Natural killer cell treated with Interleukin-12 subunit alpha and Interleukin-12 subunit beta and Interleukin-15 and Interleukin-18, amount 100 ng/mL, for 72 hours (primary cell): ENCODE results near the gene KIAA1549. TPM values are rescaled to one million over a fixed set of nuclear protein-coding genes. Genes with fewer than 3 reads are reported as not detected.

ENCODE experiments used
- ATAC-seq, 2 donors: fragments of 150-1000 bp; cut with Tn5 transposase in 1 of 2; sonication (Bioruptor Pico), chemical (Tn5 transposase) in 1 of 2; 2 replicates each; pipeline ENCODE4 v1.10.0; 2021
- DNase-seq: peaks from one replicate; pipeline ENCODE4 v3.0.0; 2022; ENCODE audit warnings: low spot score
- H3K27ac Mint-ChIP-seq, 2 donors: 1 replicate in 1 of 2; 2 replicates in 1 of 2; pipeline ENCODE4 v1.8.0; 2022; ENCODE audit warnings: mixed read lengths in 2 of 2, mild to moderate bottlenecking in 1 of 2, moderate library complexity in 1 of 2
- H3K27me3 Mint-ChIP-seq, 2 donors: 1 replicate in 1 of 2; 2 replicates in 1 of 2; pipeline ENCODE4 v1.8.0; 2022; ENCODE audit warnings: mixed read lengths in 2 of 2
- H3K36me3 Mint-ChIP-seq: one replicate; pipeline ENCODE4 v1.8.0; 2022; ENCODE audit warnings: mixed read lengths
- H3K4me1 Mint-ChIP-seq, 2 donors: 1 replicate in 1 of 2; 2 replicates in 1 of 2; pipeline ENCODE4 v1.8.0; 2022; ENCODE audit warnings: low read depth in 2 of 2, mixed read lengths in 2 of 2, mild to moderate bottlenecking in 1 of 2
- H3K4me3 Mint-ChIP-seq: one replicate; pipeline ENCODE4 v1.8.0; 2022; ENCODE audit warnings: mixed read lengths
- H3K9me3 Mint-ChIP-seq: 2 replicates; pipeline ENCODE4 v1.8.0; 2022; ENCODE audit warnings: mixed read lengths
- total RNA-seq, 2 donors: library from RNA; stranded (reverse); gene quantifications; one replicate each; pipeline ENCODE4 v1.2.3, GENCODE V29; 2022

Gene KIAA1549
- total RNA-seq, 2 donors from 2014 or later, result 0.21 to 0.33 TPM

GRCh38 chr7:138853448-138853847 is 127.7 kb downstream of the KIAA1549 start:
- Mint-ChIP-seq H3K27me3 (peaks cover 13 to 32% of the 10 kb centered on the region in 2 donors), H3K9me3 (peaks cover 9% of the 10 kb centered on the region), H3K36me3 (peaks cover 16% of the 10 kb centered on the region), H3K4me1 (no peaks in the 10 kb centered on the region), H3K4me3 (no peak overlapping the region), H3K27ac (no peak overlapping the region)
- no peak for DNase-seq
- peak in 1 of 2 donors; percentile 51 for ATAC-seq

- Mint-ChIP-seq H3K36me3 (peaks cover 6% of the 10 kb centered on the region), H3K4me3 (no peak overlapping the region), H3K27ac (no peak overlapping the region), H3K4me1 (no peaks in the 10 kb centered on the region), H3K27me3 (peaks cover 13 to 29% of the 10 kb centered on the region in 2 donors), H3K9me3 (peaks cover 4% of the 10 kb centered on the region)
- ATAC-seq (no peak), DNase-seq (no peak)
These were observed 128.7 kb downstream of the KIAA1549 start for GRCh38 chr7:138852469-138852868.

- Mint-ChIP-seq H3K4me3 (no peak overlapping the region), H3K36me3 (no peaks in the 10 kb centered on the region), H3K9me3 (no peaks in the 10 kb centered on the region), H3K27me3 (peaks cover 16 to 35% of the 10 kb centered on the region in 2 donors), H3K4me1 (no peaks in the 10 kb centered on the region), H3K27ac (no peak overlapping the region)
- DNase-seq, result no peak
- no peak for ATAC-seq
These were observed 131.5 kb downstream of the KIAA1549 start for GRCh38 chr7:138849701-138850100.

GRCh38 chr7:138848056-138848980 is 132.9 kb downstream of the KIAA1549 start:
- ATAC-seq, result no peak
- no peaks in the 10 kb centered on the region for H3K9me3 Mint-ChIP-seq

GRCh38 chr7:138845711-138846110 is 135.5 kb downstream of the KIAA1549 start:
- Mint-ChIP-seq H3K36me3 (no peaks in the 10 kb centered on the region), H3K4me3 (no peak overlapping the region), H3K4me1 (no peaks in the 10 kb centered on the region), H3K9me3 (no peaks in the 10 kb centered on the region), H3K27me3 (peaks cover 15 to 37% of the 10 kb centered on the region in 2 donors), H3K27ac (no peak overlapping the region)
- ATAC-seq (no peak), DNase-seq (no peak)

More at GRCh38 chr7:138848056-138848980, 132.9 kb downstream of the KIAA1549 start:
- H3K36me3 Mint-ChIP-seq, result no peaks in the 10 kb centered on the region
- no peak overlapping the region for H3K4me3 Mint-ChIP-seq
- no peak for DNase-seq
- no peak overlapping the region for H3K27ac Mint-ChIP-seq
- H3K4me1 Mint-ChIP-seq, result no peaks in the 10 kb centered on the region
- H3K27me3 Mint-ChIP-seq, result peaks cover 16 to 35% of the 10 kb centered on the region in 2 donors

GRCh38 chr7:138843632-138844580 is 137.3 kb downstream of the KIAA1549 start:
- DNase-seq, result no peak
- H3K27ac Mint-ChIP-seq, result no peak overlapping the region
- no peak overlapping the region for H3K4me3 Mint-ChIP-seq
- H3K36me3 Mint-ChIP-seq, result no peaks in the 10 kb centered on the region
- H3K4me1 Mint-ChIP-seq, result no peaks in the 10 kb centered on the region
- H3K27me3 Mint-ChIP-seq, result peaks cover 15 to 34% of the 10 kb centered on the region in 2 donors
- H3K9me3 Mint-ChIP-seq, result no peaks in the 10 kb centered on the region
- peak in 1 of 2 donors; percentile 17 for ATAC-seq

- Mint-ChIP-seq H3K9me3 (no peaks in the 10 kb centered on the region), H3K27ac (no peak overlapping the region), H3K27me3 (peaks cover 14 to 25% of the 10 kb centered on the region in 2 donors), H3K4me3 (no peak overlapping the region), H3K36me3 (no peaks in the 10 kb centered on the region), H3K4me1 (no peaks in the 10 kb centered on the region)
- no peak for DNase-seq
- no peak for ATAC-seq
These were observed 139.1 kb downstream of the KIAA1549 start for GRCh38 chr7:138842111-138842510.

- no peaks in the 10 kb centered on the region for H3K9me3 Mint-ChIP-seq
- H3K4me3 Mint-ChIP-seq, result no peak overlapping the region
- H3K4me1 Mint-ChIP-seq, result peaks cover 0 to 6% of the 10 kb centered on the region in 2 donors
- H3K36me3 Mint-ChIP-seq, result no peaks in the 10 kb centered on the region
- no peak overlapping the region for H3K27ac Mint-ChIP-seq
- H3K27me3 Mint-ChIP-seq, result peaks cover 14 to 21% of the 10 kb centered on the region in 2 donors
- no peak for ATAC-seq
- DNase-seq, result no peak
These were observed 143.0 kb downstream of the KIAA1549 start for GRCh38 chr7:138838166-138838565.

- no peak overlapping the region for H3K27ac Mint-ChIP-seq
- H3K36me3 Mint-ChIP-seq, result no peaks in the 10 kb centered on the region
- ATAC-seq (no peak), DNase-seq (no peak)
- H3K4me3 Mint-ChIP-seq, result no peak overlapping the region
- peaks cover 14 to 21% of the 10 kb centered on the region in 2 donors for H3K27me3 Mint-ChIP-seq
- peaks cover 0 to 6% of the 10 kb centered on the region in 2 donors for H3K4me1 Mint-ChIP-seq
- no peaks in the 10 kb centered on the region for H3K9me3 Mint-ChIP-seq
These were observed 143.6 kb downstream of the KIAA1549 start for GRCh38 chr7:138837627-138838026.

- Mint-ChIP-seq H3K27ac (no peak overlapping the region), H3K36me3 (no peaks in the 10 kb centered on the region), H3K4me3 (no peak overlapping the region), H3K4me1 (peaks cover 0 to 6% of the 10 kb centered on the region in 2 donors), H3K9me3 (no peaks in the 10 kb centered on the region), H3K27me3 (peaks cover 15 to 23% of the 10 kb centered on the region in 2 donors)
- ATAC-seq, result peak in 1 of 2 donors; percentile 45
- DNase-seq, result no peak
These were observed 146.1 kb downstream of the KIAA1549 start for GRCh38 chr7:138835087-138835486.

GRCh38 chr7:138834583-138834982 is 146.6 kb downstream of the KIAA1549 start:
- no peak for DNase-seq
- H3K36me3 Mint-ChIP-seq, result no peaks in the 10 kb centered on the region
- no peak overlapping the region for H3K27ac Mint-ChIP-seq

GRCh38 chr7:138833596-138833995 is 147.6 kb downstream of the KIAA1549 start:
- no peaks in the 10 kb centered on the region for H3K9me3 Mint-ChIP-seq
- H3K36me3 Mint-ChIP-seq, result no peaks in the 10 kb centered on the region
- H3K27ac Mint-ChIP-seq, result no peak overlapping the region
- H3K4me1 Mint-ChIP-seq, result peaks cover 0 to 6% of the 10 kb centered on the region in 2 donors
- no peak for ATAC-seq
- peaks cover 12 to 18% of the 10 kb centered on the region in 2 donors for H3K27me3 Mint-ChIP-seq
- H3K4me3 Mint-ChIP-seq, result peak overlapping the region; percentile 6
- no peak for DNase-seq

More at GRCh38 chr7:138834583-138834982, 146.6 kb downstream of the KIAA1549 start:
- H3K4me1 Mint-ChIP-seq, result peaks cover 0 to 6% of the 10 kb centered on the region in 2 donors
- H3K4me3 Mint-ChIP-seq, result peak overlapping the region; percentile 5
- no peaks in the 10 kb centered on the region for H3K9me3 Mint-ChIP-seq
- ATAC-seq, result peak; percentile 50 to 87
- peaks cover 15 to 23% of the 10 kb centered on the region in 2 donors for H3K27me3 Mint-ChIP-seq

GRCh38 chr7:138832966-138833365 is 148.2 kb downstream of the KIAA1549 start:
- Mint-ChIP-seq H3K27me3 (peaks cover 12 to 18% of the 10 kb centered on the region in 2 donors), H3K4me3 (no peak overlapping the region), H3K36me3 (no peaks in the 10 kb centered on the region), H3K9me3 (no peaks in the 10 kb centered on the region), H3K4me1 (peaks cover 0 to 6% of the 10 kb centered on the region in 2 donors), H3K27ac (no peak overlapping the region)
- ATAC-seq (no peak), DNase-seq (no peak)
